Psoas muscle (tissue), 8 donors: ENCODE measurements around the gene WIPF2. TPM values are rescaled to one million over a fixed set of nuclear protein-coding genes. Genes with fewer than 3 reads are reported as not detected.

Experiments
- ATAC-seq, 4 donors: fragments of 200-7000 bp; cut with Tn5 transposase; one replicate each; pipeline ENCODE4 v1.9.1; 2020; ENCODE audit warnings: moderate library complexity in 3 of 4, mild to moderate bottlenecking in 2 of 4
- DNase-seq, 2 donors: peaks; one replicate each; pipeline ENCODE4 v3.0.0-alpha.2; 2020
- H3K27ac ChIP-seq: fragments of 200-600 bp; one replicate; pipeline ENCODE4 v1.8.0; 2022
- H3K27me3 ChIP-seq, 3 donors: fragments of 200-600 bp in 1 of 3; one replicate each; pipeline versions ENCODE4 v1.6.1 to v1.8.0; 2013 to 2022; ENCODE audit warnings: low read length in 2 of 3, mild to moderate bottlenecking in 2 of 3, moderate library complexity in 1 of 3; ENCODE audit not compliant: insufficient read depth in 3 of 3
- H3K36me3 ChIP-seq, 2 donors: fragments of 200-600 bp in 1 of 2; one replicate each; pipeline versions ENCODE4 v1.6.1 to v1.8.0; 2013 to 2022; ENCODE audit warnings: low read depth in 1 of 2, mild to moderate bottlenecking in 1 of 2, moderate library complexity in 1 of 2; ENCODE audit not compliant: insufficient read depth in 1 of 2
- H3K4me1 ChIP-seq: fragments of 200-600 bp; one replicate; pipeline ENCODE4 v1.8.0; 2022
- H3K4me3 ChIP-seq: fragments of 200-600 bp; one replicate; pipeline ENCODE4 v1.8.0; 2022; ENCODE audit warnings: mild to moderate bottlenecking
- H3K9me3 ChIP-seq: fragments of 200-600 bp; one replicate; pipeline ENCODE4 v1.8.0; 2022
- WGBS, 3 donors: extraction: QIAGEN DNeasy Blood & Tissue Kit; methylation state at CpG; one replicate each; pipeline versions ENCODE4 v1.1.6 to v1.1.7; 2013; 5-methylcytosine and 5-hydroxymethylcytosine counted together
- intact Hi-C, 2 donors: fragments of 100-400 bp; cut with DNase I; formaldehyde crosslinking; loops; one replicate each; pipeline versions ENCODE4 v1.11.0 to v1.14.2; 2022
- polyA plus RNA-seq, 3 donors: library from polyadenylated mRNA; stranded (reverse); fragments of 200-250 nt; gene quantifications; one replicate each; pipeline ENCODE4 v1.2.3, GENCODE V29; 2013
- total RNA-seq, 4 donors: library from RNA; stranded (reverse); fragmentation: NEBNext Ultra II Directional in 2 of 4; extraction: Animal tissue kit (Norgen Biotek cat#: 25700) in 2 of 4; gene quantifications; one replicate each; pipeline versions ENCODE4 v1.2.1 to v1.2.4, GENCODE V29; 2021 to 2023
- TF ChIP-seq, protein P1 (sequence below): fragments of 200-600 bp; IDR thresholded peaks from one replicate; pipeline ENCODE4 v1.8.0; 2022; ENCODE audit warnings: antibody characterized with exemption
- donor health status: healthy with polysubstance abuse.
- donor health status: DM: no; HTN: no; CAD: no; lungs with moderate emphysema.
- donor health status: Bipolar disorder and iron deficiency.
- donor health status: healthy.
- donor health status: DM: yes; HTN: yes; CAD: no.
- donor health status: DM: no; HTN: no; CAD: no.
- donor health status: DM: no; HTN: no; CAD: no.
- donor health status: DM: yes; HTN: yes; CAD: no.

The WIPF2 gene
- total and polyA plus RNA-seq, 7 donors = 4.0 to 10.5 (median 8.1) TPM

DNA sequence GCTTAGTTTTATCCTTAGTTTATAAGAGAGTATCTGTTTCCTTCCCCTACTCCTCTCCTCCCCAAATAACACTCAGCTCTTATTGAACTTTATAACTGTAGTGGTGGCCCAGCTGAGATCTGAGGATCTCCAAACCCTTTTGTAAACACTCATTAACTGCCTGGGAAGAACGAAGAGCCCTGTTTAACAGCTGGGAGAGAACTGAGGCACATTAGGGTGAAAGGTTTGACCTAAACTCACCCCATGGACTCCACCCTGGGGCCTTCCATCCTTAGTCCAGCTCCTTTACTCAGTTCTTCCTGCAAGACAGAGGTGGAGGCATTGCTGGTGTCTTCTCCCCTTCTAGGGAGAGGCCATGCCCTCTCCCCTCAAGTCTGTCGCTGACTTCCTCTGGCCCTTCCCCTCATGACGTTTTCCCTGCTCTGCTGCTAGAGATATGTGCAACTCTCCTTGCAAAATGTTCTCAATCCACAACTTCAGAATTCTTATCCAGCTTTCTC is 88.7 kb downstream of the WIPF2 start:
- Histone ChIP-seq H3K27me3 (no peaks in the 10 kb centered on the region), H3K36me3 (no peaks in the 10 kb centered on the region), H3K9me3 (no peaks in the 10 kb centered on the region), H3K4me3 (no peak overlapping the region), H3K4me1 (peaks cover 79% of the 10 kb centered on the region), H3K27ac (peak overlapping the region; percentile 33)
- DNase-seq = no peak
- WGBS, 3 donors = 33 to 67% (median 40%) methylated on average over 3 of the region's 3 CpGs
- no peak for ATAC-seq
- TF ChIP-seq, protein P1, sequence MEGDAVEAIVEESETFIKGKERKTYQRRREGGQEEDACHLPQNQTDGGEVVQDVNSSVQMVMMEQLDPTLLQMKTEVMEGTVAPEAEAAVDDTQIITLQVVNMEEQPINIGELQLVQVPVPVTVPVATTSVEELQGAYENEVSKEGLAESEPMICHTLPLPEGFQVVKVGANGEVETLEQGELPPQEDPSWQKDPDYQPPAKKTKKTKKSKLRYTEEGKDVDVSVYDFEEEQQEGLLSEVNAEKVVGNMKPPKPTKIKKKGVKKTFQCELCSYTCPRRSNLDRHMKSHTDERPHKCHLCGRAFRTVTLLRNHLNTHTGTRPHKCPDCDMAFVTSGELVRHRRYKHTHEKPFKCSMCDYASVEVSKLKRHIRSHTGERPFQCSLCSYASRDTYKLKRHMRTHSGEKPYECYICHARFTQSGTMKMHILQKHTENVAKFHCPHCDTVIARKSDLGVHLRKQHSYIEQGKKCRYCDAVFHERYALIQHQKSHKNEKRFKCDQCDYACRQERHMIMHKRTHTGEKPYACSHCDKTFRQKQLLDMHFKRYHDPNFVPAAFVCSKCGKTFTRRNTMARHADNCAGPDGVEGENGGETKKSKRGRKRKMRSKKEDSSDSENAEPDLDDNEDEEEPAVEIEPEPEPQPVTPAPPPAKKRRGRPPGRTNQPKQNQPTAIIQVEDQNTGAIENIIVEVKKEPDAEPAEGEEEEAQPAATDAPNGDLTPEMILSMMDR = no peak
- intact Hi-C loops = loop anchor here in 1 of 2 donors (10.0 kb wide), 1 partner anchor 227 kb away; no protein-coding TSS in a partner anchor

DNA sequence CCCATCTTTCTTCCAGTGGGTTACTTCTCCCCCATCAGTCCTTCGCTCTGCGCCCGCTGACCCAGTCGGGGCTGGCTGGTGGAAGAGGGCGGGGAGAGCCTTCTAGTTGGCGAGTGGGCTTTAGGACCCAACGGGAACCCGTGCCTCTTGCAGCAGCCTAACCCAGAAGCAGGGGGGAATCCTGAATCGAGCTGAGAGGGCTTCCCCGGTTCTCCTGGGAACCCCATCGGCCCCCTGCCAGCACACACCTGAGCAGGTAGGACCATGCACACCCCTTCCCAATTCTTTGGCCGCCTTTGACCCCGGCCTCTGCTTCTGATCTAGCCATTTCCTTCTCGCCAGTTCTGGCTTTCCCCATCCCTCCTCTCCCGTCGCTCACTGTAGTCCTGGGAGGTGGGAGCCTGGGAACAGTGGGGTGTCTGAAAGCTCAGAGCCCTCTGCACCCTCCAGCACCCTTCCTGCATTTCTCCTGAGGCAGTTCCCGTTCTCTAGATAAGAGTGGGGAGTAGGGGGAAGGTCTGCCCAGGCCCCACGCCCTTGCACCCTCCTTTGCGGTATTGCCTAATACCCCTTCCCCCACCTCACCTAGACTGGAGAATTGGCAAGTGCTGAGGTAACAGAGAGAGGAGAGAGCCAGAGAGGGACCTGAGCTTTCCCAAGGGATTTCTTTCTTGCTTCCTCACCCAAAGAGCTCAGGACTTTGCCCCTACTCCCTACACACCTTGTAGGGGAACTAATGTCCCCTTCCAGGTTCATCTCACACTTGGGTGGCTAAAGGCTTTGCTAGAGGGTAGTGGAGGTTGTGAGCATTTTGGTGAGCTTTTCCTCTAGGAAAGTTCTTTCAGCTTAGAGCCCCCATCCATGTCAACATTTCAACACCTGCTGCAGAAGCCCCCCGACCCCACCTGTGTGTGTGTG is 90.2 kb downstream of the WIPF2 start, which contains the start of gene RARA:
Gene RARA (plus strand): TSS at position 150 of the 918 bp plus-strand sequence. CDS start 22,039 bp downstream, outside the sequence.
- Histone ChIP-seq H3K27ac (peak within 1 kb of the TSS; percentile 97), H3K4me3 (peak within 1 kb of the TSS; percentile 62), H3K4me1 (peaks cover 78% of the 10 kb centered on the region), H3K9me3 (no peaks in the 10 kb centered on the region), H3K36me3 (no peaks in the 10 kb centered on the region), H3K27me3 (no peaks in the 10 kb centered on the region)
- intact Hi-C loops = loop anchor here in 1 of 2 donors (10.0 kb wide), 1 partner anchor 226 kb away; no protein-coding TSS in a partner anchor
- ATAC-seq (no peak), DNase-seq (peak; percentile 52 to 68)
- TF ChIP-seq, protein P1 = no peak
- WGBS, 3 donors = 16 to 22% (median 19%) methylated on average over 20 of the region's 20 CpGs

DNA sequence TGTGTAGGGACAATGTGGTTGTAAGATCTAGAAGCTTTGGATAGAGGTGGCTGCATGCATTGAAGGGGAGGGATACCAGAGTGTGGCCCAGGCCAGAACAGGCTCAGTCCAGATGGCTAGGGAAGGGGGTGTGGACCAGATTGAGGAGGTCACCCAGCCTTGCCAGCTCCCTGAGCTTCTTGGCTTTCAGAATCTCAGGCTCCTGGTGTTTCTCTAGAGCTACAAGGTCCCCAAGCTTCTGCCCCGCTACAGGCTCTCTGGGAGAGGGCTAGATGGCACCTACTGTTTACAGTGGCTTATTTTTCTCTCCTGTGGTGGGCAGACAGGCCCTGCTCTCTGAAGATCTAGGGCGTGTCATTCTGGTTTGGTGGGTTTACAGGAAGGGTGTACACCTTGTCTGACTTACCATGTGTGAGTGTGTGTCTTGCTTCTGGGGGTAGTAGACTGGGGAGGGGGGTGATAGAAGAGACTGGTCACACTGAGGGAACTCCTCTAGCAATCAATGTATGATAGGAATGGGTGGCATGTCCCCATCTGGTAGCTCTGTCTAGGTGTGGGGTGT is 90.9 kb downstream of the WIPF2 start:
- intact Hi-C loops = loop anchor here (2.0 to 10.0 kb wide), 3 partner anchors 39 to 225 kb away; no protein-coding TSS in a partner anchor

DNA sequence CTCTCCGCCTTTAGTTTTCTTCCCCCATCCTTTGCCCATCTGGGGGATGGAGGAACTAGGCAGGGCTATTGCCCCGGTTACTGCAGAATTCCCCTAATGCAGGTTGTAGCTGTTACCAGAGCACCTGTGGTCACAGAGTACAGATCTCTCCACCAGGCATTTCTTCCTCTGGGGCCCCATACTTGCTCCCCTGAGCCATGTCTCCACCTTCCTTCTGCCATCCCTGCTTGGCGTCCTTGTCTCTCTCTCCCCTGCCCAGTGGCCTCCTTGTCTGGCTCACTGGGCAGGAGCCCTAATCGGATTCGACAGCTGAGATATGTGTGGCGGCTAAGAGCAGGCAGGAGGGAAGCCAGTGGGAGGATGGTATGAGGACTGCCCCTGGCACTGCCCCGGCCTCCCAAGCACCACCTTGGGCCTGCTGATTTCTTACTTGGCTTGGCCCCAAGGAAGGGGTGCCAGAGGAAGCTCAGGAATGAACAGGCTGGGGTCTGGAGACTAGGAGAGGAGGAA is 91.8 kb downstream of the WIPF2 start:
- WGBS, 3 donors = 24 to 45% (median 26%) methylated on average over 7 of the region's 7 CpGs

More for the DNA sequence above, 90.9 kb downstream of the WIPF2 start:
- Histone ChIP-seq H3K4me1 (peaks cover 75% of the 10 kb centered on the region), H3K9me3 (no peaks in the 10 kb centered on the region), H3K27ac (peak overlapping the region; percentile 97), H3K27me3 (no peaks in the 10 kb centered on the region), H3K36me3 (no peaks in the 10 kb centered on the region), H3K4me3 (peak overlapping the region; percentile 62)
- TF ChIP-seq, protein P1 = no peak
- WGBS, 3 donors = 68 to 88% (median 71%) methylated on average over 2 of the region's 2 CpGs
- no peak for DNase-seq
- ATAC-seq = no peak

More for the DNA sequence above, 91.8 kb downstream of the WIPF2 start:
- Histone ChIP-seq H3K9me3 (no peaks in the 10 kb centered on the region), H3K36me3 (no peaks in the 10 kb centered on the region), H3K4me1 (peaks cover 84% of the 10 kb centered on the region), H3K27me3 (no peaks in the 10 kb centered on the region), H3K4me3 (no peak overlapping the region), H3K27ac (peak overlapping the region; percentile 97)
- peak; percentile 30 to 53 (median 47) for ATAC-seq
- TF ChIP-seq, protein P1 = no peak
- intact Hi-C loops = loop anchor here (2.0 kb wide), 2 partner anchors 38 to 40 kb away; no protein-coding TSS in a partner anchor
- peak in 1 of 2 donors; percentile 27 for DNase-seq
